ENCODE results near the gene TMIE.

Gene TMIE

DNA sequence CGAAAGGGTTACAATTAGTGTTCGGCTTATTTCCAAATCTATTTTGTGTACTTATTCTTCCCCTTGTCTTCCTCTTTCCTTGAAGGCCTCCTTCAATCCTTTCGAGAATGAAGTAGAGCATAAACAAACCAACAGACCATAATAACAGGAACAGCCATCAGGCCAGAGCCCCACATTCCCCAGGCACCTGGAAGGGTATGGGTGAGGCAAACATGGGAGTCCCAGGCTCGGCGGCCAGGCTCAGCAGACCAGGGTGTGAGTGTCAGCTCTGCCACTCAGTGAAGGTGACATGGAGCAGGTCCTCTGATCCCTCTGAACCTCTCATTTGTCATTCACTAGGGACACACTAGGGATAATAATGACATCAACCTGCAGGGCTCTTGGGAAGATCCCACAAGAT lies 21.5 kb upstream of the TMIE start:
- TF ChIP-seq, protein P1, sequence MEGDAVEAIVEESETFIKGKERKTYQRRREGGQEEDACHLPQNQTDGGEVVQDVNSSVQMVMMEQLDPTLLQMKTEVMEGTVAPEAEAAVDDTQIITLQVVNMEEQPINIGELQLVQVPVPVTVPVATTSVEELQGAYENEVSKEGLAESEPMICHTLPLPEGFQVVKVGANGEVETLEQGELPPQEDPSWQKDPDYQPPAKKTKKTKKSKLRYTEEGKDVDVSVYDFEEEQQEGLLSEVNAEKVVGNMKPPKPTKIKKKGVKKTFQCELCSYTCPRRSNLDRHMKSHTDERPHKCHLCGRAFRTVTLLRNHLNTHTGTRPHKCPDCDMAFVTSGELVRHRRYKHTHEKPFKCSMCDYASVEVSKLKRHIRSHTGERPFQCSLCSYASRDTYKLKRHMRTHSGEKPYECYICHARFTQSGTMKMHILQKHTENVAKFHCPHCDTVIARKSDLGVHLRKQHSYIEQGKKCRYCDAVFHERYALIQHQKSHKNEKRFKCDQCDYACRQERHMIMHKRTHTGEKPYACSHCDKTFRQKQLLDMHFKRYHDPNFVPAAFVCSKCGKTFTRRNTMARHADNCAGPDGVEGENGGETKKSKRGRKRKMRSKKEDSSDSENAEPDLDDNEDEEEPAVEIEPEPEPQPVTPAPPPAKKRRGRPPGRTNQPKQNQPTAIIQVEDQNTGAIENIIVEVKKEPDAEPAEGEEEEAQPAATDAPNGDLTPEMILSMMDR (IDR thresholded peaks at IDR 0.05; ENCODE audit: borderline replicate concordance, insufficient read depth, low read depth, low read length) = no peak
- no peak overlapping the region for H3K4me3 ChIP-seq (ENCODE audit: low read depth, low read length)

DNA sequence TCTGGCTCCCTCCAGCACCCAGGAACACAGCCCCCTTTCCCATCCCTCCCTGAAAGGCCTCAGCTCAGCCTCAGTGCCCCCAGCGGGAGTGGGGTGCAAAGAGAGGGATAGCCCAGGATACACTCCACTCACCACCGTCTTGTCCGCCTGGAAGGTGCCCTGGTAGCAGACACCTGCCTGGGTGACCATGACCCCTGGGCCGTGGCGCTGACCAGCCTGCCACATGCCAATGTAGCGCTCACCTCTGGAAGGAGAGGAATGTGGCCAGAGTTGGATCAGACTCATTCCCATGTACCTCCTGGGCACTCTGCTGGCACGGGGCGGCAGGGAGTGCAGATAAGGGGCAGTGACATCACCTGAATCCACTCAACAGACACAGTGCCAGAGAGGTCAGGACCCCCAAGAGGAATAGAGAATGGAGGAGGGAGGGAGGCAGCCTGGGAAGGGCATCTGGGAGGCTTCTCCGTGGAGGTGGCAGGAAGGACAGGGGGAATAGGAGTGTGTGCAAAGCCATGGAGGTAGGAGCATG lies 20.8 kb upstream of the TMIE start:
- TF ChIP-seq, protein P1 (IDR thresholded peaks at IDR 0.05; ENCODE audit: borderline replicate concordance, insufficient read depth, low read depth, low read length) = no peak
- no peak overlapping the region for H3K4me3 ChIP-seq (ENCODE audit: low read depth, low read length)

DNA sequence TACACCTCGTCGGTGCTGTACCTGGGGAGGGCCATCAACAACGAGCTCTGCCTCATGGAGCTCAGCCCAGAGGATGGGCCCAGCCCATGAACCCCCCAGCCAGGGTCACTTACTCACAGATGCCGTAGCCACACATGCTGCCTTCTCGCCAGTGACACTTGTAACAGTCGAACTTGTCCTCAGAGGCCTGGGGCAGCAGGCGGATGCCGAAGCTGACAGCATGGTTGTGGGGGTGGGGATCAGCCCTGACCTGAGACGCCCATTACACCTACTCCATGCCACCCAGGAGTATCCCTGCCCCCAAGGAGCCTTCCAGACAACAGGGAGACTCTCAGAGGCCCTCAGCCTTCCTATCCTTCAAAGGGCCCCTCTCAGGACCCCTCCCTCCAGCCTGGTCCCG lies 19.8 kb upstream of the TMIE start:
- TF ChIP-seq, protein P1 (IDR thresholded peaks at IDR 0.05; ENCODE audit: borderline replicate concordance, insufficient read depth, low read depth, low read length) = no peak
- H3K4me3 ChIP-seq (ENCODE audit: low read depth, low read length) = no peak overlapping the region

DNA sequence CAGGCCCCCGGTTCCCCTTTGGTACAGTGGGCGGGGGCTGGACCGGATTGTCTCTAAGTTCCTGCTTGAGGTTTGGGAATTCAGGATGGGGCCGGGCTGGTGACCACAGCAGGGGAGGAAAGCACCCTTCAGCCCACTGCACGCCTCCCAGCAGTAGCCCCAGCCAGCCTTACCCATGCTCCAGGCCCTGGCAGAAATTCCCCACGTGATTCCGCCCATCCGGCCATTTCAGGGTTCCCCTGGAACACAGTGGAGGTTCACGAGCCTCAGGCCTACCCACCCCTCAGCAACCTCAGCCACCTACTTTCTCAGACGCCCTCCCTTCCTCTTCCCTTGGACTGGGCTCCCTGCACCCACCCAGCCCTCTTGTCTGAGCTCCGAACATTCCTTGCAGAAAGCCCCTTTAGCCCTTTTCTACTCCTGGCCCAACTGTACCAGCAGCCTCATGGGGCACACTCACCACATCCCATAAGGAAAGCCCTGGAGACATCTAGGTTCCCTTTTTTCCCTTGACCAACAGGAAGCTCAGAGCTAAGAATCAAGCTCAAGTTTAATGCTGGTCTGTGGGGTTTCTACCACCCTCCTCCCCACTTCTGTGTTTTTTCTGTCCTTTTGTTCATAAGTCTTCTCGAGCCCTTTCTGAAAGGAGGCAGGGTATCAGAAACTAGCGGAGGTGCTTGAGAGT lies 19.2 kb upstream of the TMIE start:
- TF ChIP-seq, protein P1 (IDR thresholded peaks at IDR 0.05; ENCODE audit: borderline replicate concordance, insufficient read depth, low read depth, low read length) = no peak
- no peak overlapping the region for H3K4me3 ChIP-seq (ENCODE audit: low read depth, low read length)

DNA sequence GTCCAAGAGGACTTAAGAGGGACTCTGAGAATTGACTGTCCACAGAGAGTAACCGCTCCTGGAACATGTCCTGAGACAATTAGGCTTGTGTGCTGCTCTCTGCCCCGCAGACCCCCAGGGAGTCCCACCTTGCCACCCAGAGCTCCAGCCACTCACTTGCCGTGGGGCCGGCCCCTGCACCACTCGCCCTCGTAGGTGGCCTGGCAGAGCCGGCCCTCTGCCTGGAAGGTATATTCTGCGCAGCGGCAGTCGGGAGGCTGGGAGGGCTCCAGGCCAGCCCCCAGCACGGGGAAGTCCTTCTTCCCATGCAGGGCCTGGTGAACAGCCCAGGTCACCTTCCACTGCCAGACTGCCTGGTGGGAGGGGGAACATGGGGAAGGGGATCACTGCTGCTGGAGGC lies 18.2 kb upstream of the TMIE start:
- no peak overlapping the region for H3K4me3 ChIP-seq (ENCODE audit: low read depth, low read length)
- TF ChIP-seq, protein P1 (IDR thresholded peaks at IDR 0.05; ENCODE audit: borderline replicate concordance, insufficient read depth, low read depth, low read length) = no peak

DNA sequence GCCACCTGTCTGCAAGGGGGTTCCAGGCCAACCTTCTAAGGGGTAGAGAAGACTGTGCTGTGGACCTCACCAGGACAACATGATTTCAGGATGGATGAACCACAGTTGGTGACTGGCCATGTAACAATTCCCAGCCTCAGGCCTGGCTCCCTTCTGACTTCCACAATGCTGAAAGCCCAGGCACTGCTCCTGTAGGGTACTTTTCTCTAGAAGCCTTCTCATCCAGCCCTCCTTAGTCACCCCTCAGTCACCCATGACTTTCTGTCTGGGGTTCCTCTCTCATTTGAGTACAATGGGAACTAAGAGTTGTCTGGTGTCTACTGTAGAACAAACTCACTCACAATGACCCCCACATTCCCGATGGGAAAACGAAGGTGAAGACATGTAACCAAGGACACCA lies 16.3 kb upstream of the TMIE start:
- TF ChIP-seq, protein P1 (IDR thresholded peaks at IDR 0.05; ENCODE audit: borderline replicate concordance, insufficient read depth, low read depth, low read length) = no peak
- no peak overlapping the region for H3K4me3 ChIP-seq (ENCODE audit: low read depth, low read length)

DNA sequence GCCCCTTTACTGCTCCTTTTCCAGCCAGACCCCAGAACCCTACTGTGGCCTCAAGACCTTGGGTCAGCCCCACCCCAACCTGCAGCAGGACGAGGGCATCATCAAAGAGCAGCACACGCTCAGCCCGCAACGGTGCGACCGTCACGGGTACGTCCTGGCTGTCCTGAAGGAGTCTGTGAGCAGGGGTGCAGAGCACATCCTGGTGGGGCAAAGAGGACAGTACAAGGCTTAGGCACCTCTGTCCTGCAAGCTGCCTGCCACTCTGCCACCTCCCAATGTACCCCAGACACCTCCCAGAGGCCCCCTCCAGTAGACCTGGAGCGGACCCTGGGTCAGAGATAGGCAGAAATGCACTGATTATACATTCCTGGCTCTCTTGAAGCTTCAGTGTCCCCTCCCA lies 15.7 kb upstream of the TMIE start:
- H3K4me3 ChIP-seq (ENCODE audit: low read depth, low read length) = no peak overlapping the region
- TF ChIP-seq, protein P1 (IDR thresholded peaks at IDR 0.05; ENCODE audit: borderline replicate concordance, insufficient read depth, low read depth, low read length) = no peak
